AG09319 (cell line): ENCODE data around the gene MYL10.

ENCODE experiments used
- DNase-seq: peaks from one replicate; pipeline ENCODE4 v3.0.0-alpha.2; 2010; ENCODE audit warnings: low read depth; ENCODE audit errors: extremely low read depth
- TF ChIP-seq, protein P1 (sequence below): IDR thresholded peaks from 2 replicates; pipeline ENCODE4 v1.5.1; 2011; ENCODE audit warnings: low read depth, mild to moderate bottlenecking, inconsistent platforms, low read length, moderate library complexity

The MYL10 gene

DNA sequence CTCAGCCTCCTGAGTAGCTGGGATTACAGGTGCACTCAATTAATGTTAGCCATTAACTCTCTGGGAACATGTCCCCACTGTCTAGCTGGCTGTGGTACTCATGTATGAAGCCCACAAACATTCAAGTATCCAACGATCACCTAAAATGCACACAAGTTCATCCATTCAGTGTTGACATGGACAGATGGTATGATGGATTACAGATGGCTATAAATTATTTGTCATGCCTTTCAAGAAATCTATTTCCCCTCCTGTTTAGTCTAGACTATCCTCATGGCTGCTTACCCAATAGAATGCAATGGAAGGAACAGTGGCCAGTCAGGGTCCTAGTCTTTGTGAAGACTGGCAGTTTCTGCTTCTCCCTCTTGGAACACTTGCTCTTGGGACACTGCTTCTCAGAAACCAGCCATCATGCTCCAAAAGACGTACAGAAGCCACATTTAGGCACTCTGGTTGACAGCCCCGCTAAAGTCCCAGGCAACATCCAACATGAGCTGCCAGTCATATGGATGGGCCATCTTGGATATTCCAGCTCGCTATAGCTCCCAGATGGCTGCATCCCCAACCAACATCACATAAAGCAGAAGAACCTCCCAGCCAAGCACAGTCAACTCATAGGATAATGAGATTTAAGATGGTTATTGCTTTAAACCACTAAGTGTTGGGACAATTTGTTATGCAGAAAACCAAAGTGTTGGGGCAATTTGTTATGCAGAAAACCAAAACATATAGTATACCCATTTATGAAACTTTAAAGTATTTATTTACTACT lies 33.1 kb downstream of the MYL10 start:
- no peak for DNase-seq
- TF ChIP-seq, protein P1, sequence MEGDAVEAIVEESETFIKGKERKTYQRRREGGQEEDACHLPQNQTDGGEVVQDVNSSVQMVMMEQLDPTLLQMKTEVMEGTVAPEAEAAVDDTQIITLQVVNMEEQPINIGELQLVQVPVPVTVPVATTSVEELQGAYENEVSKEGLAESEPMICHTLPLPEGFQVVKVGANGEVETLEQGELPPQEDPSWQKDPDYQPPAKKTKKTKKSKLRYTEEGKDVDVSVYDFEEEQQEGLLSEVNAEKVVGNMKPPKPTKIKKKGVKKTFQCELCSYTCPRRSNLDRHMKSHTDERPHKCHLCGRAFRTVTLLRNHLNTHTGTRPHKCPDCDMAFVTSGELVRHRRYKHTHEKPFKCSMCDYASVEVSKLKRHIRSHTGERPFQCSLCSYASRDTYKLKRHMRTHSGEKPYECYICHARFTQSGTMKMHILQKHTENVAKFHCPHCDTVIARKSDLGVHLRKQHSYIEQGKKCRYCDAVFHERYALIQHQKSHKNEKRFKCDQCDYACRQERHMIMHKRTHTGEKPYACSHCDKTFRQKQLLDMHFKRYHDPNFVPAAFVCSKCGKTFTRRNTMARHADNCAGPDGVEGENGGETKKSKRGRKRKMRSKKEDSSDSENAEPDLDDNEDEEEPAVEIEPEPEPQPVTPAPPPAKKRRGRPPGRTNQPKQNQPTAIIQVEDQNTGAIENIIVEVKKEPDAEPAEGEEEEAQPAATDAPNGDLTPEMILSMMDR: no peak

DNA sequence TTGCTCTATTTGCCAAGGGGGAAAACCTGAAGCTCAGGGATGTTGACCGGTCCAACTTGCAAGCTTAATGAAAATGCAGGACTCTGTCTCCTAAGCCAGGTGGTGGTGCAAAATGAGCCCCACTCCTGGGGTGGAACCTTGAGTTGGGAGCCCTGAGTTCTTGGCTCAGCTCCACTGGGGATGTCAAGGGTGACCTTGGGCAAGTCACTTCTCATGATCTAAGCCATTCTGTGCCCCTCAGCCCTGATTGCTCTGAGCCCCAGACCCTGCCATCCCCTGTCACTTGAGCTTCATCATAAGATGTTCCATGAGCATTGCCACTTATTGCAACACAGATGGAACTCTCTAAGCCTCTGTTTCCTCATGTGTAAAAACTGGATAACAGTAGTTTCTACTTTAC lies 33.9 kb downstream of the MYL10 start:
- DNase-seq: no peak

DNA sequence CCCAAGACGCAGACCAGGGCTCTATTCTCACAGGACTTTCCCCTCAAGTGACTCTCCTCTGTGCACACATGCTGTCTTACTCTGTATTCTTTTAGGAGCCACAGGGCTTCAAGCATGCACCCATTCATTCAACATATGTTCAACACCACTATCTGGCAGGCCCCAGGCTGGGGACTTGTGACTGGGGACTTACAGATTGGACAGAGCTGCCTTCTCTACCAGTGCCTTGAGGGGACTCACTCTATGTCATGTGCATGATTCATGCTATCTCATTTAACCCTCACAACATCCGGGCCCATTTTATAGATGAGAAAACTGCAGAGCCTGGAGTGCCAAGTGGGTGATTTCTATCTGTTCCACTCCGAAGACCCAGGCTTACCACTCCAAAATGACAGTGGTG lies 34.3 kb downstream of the MYL10 start:
- TF ChIP-seq, protein P1: no peak
- DNase-seq: no peak

More for the DNA sequence above, 33.9 kb downstream of the MYL10 start:
- TF ChIP-seq, protein P1: no peak

DNA sequence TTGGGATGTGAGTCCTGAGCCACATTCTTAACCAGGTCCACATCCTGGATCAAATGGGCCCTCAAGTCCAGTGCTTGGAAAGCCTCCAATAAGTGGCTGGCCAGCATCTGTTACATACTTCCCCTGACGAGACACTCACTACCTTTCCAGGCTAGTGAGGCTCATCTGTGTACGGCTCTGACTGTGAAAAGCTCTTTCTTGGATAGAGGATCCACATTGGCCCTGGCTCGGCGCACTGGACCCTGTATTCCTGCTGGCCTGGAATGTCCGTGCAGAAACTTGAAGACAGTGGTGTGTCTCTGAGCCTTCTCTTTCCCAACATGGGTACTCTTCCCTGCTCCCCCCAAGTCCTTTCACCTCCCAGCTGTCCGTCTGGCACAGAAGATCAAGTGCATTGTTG lies 35.5 kb downstream of the MYL10 start:
- TF ChIP-seq, protein P1: no peak
- DNase-seq: no peak

DNA sequence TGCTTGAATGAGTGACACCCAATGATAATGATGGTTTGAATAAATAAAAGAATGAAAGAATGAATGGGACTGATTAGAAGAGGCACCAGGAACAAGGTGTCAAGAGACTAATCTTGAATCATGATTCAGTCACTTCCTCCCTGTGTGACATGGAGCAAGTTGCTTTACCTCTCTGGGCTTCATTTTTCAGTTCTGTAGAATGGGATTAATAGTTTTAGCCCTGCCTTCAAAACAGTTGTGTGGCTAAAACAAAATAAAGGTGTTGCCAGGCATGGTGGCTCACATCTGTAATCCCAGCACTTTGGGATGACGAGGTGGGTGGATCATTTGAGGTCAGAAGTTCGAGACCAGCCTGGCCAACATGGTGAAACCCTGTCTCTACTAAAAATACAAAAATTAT lies 37.6 kb downstream of the MYL10 start:
- TF ChIP-seq, protein P1: no peak
- no peak for DNase-seq

DNA sequence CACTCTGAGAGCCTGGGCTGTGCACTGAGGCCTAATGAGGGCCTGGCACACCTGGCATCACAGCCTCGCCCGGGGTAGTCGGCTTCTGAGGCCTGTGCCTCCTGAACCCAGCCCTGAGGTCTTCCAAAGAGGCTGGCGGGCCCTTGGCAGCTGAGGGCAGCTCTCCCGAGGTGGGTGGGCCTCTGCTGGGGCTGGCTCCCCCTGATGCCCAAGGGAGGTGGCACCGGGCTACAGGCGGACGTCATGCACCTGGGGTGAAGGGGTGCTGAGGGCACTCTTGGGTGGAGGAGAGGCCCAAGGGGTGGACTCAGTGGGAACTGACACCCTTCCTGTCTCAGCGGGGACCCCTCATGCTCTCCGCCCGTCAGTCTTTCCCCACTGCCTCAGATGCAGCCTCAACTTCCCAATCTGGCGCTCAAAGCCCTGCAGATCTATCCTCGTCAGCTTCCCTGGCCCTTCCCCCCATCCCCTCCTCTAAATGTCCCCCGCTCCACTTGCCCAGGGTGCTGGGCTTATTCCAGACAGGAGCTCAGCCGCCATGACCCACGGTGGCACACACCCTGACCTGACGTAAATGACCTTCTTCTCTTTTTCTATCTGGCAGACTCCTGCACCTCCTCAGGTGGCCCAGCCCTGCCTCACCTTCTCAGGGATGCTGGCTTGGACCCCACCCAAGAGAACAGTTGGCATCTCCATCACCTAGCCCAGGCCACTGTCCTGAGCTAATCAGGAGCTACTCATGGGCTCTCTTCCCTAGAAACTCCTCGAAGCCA lies 38.2 kb downstream of the MYL10 start:
- no peak for DNase-seq
- TF ChIP-seq, protein P1: no peak

DNA sequence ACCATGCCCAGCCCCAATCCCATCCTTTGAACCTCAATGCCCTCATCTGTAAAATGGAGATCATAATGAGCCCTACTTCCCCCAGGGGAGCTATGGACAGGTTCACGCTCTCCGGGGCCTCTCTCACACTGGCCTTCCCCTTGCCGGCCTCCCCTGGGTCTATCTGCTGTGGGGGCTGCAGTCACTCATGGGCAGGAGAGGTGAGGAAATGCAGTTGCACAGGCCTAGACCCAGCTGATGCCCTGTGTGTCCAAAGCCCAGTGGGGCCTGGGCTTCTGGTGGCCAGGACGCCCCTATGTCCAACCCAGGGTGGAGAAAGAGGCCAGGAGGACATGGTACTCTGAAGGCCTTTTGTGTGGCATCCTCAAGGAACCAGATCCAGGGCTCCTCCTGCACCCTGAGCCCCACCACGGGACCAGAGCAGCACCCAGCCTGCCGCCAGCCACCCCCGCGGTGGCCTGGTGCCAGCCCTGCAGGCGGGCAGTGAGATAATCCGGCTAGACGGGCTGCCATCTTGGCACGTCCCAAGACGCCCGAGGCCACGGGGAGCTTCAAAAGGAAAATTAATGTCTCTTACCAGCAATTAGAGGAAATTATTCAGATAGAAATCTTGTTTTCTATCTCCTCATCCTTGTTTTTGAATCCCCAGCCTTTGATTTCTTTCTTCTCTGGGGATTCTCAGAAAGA lies 39.0 kb downstream of the MYL10 start:
- TF ChIP-seq, protein P1: no peak
- DNase-seq: no peak
